ENCODE data around the gene APOBEC3A.

- TF ChIP-seq CTCF (CRISPR knock-in tag; IDR thresholded peaks at IDR 0.05) (no peak), YY1 (IDR thresholded peaks at IDR 0.05; ENCODE audit: insufficient read depth, insufficient replicate concordance, low read depth, low read length) (no peak), ELF1 (CRISPR knock-in tag; IDR thresholded peaks at IDR 0.05) (no peak), TFE3 (CRISPR knock-in tag; IDR thresholded peaks at IDR 0.05) (no peak), ZNF747 (CRISPR knock-in tag; IDR thresholded peaks at IDR 0.05; ENCODE audit: borderline replicate concordance) (no peak), FOXK1 (CRISPR knock-in tag; IDR thresholded peaks at IDR 0.05; ENCODE audit: borderline replicate concordance, low read depth) (no peak), EED (CRISPR knock-in tag; IDR thresholded peaks at IDR 0.05) (no peak), ZFP37 (CRISPR knock-in tag; IDR thresholded peaks at IDR 0.05; ENCODE audit: borderline replicate concordance) (no peak), CC2D1A (CRISPR knock-in tag; IDR thresholded peaks at IDR 0.05) (no peak), ZNF180 (CRISPR knock-in tag; IDR thresholded peaks at IDR 0.05; ENCODE audit: borderline replicate concordance, low read depth) (no peak), POLR2A (IDR thresholded peaks at IDR 0.05; ENCODE audit: insufficient read depth in 1 of 2, low read depth in 2 of 2, low read length in 2 of 2) (no peak), LCORL (IDR thresholded peaks at IDR 0.05) (no peak), LCORL (CRISPR knock-in tag; IDR thresholded peaks at IDR 0.05) (no peak), BRCA1 (CRISPR knock-in tag; IDR thresholded peaks at IDR 0.05) (no peak)
Observed at GRCh38 chr22:38943882-38944281, 13.5 kb upstream of the APOBEC3A start.
